ENCODE results near the gene GPR82. TPM values are rescaled to one million over a fixed set of nuclear protein-coding genes. Genes with fewer than 3 reads are reported as not detected.

GPR82 gene
- total RNA-seq, 1 donor from 2014 or later: not detected

- no peak for DNase-seq (ENCODE audit: low read depth)
- TF ChIP-seq CTCF (conservative IDR thresholded peaks at IDR 0.05; ENCODE audit: low read depth, low read length): no peak
- H3K4me3 ChIP-seq (ENCODE audit: low read depth, low read length): no peak overlapping the region
Measured at GRCh38 chrX:41739871-41740270, 15.9 kb downstream of the GPR82 start.

GRCh38 chrX:41750716-41751115, 26.7 kb downstream of the GPR82 start:
- TF ChIP-seq CTCF (conservative IDR thresholded peaks at IDR 0.05; ENCODE audit: low read depth, low read length): no peak

GRCh38 chrX:41758401-41758800, 34.4 kb downstream of the GPR82 start:
- DNase-seq (ENCODE audit: low read depth): no peak
- no peak overlapping the region for H3K4me3 ChIP-seq (ENCODE audit: low read depth, low read length)
- no peak for TF ChIP-seq CTCF (conservative IDR thresholded peaks at IDR 0.05; ENCODE audit: low read depth, low read length)

More at GRCh38 chrX:41750716-41751115, 26.7 kb downstream of the GPR82 start:
- DNase-seq (ENCODE audit: low read depth): no peak
- H3K4me3 ChIP-seq (ENCODE audit: low read depth, low read length): no peak overlapping the region

GRCh38 chrX:41759817-41760216, 35.8 kb downstream of the GPR82 start:
- no peak for DNase-seq (ENCODE audit: low read depth)
- peak; percentile 63 for TF ChIP-seq CTCF (conservative IDR thresholded peaks at IDR 0.05; ENCODE audit: low read depth, low read length)

GRCh38 chrX:41761169-41761568, 37.2 kb downstream of the GPR82 start:
- H3K4me3 ChIP-seq (ENCODE audit: low read depth, low read length): no peak overlapping the region
- no peak for TF ChIP-seq CTCF (conservative IDR thresholded peaks at IDR 0.05; ENCODE audit: low read depth, low read length)
- DNase-seq (ENCODE audit: low read depth): no peak

More at GRCh38 chrX:41759817-41760216, 35.8 kb downstream of the GPR82 start:
- H3K4me3 ChIP-seq (ENCODE audit: low read depth, low read length): no peak overlapping the region

GRCh38 chrX:41761702-41762101, 37.7 kb downstream of the GPR82 start:
- no peak for DNase-seq (ENCODE audit: low read depth)
- H3K4me3 ChIP-seq (ENCODE audit: low read depth, low read length): no peak overlapping the region
- TF ChIP-seq CTCF (conservative IDR thresholded peaks at IDR 0.05; ENCODE audit: low read depth, low read length): no peak

- TF ChIP-seq CTCF (conservative IDR thresholded peaks at IDR 0.05; ENCODE audit: low read depth, low read length): no peak
- H3K4me3 ChIP-seq (ENCODE audit: low read depth, low read length): no peak overlapping the region
- peak; percentile 35 for DNase-seq (ENCODE audit: low read depth)
Measured at GRCh38 chrX:41779030-41779564, 55.1 kb downstream of the GPR82 start.
